K562 (cell line): Measurements from ENCODE around the gene ING5. TPM values are rescaled to one million over a fixed set of nuclear protein-coding genes. Genes with fewer than 3 reads are reported as not detected.
A peak's percentile ranks its signal among the peaks of the same experiment; 100 is the strongest.

Source experiments
- ATF7 ChIP-seq: fragments of 450-650 bp; IDR thresholded peaks from 2 replicates; pipeline ENCODE4 v1.7.1; 2014; ENCODE audit warnings: mild to moderate bottlenecking, moderate library complexity
- BCL6 ChIP-seq: fragments of 250-450 bp; sonication (Bioruptor Pico); IDR thresholded peaks from 2 replicates; pipeline ENCODE4 v1.4.0; 2020
- CTCF ChIP-seq, 3 experiments: IDR thresholded peaks in 2 of 3; conservative IDR thresholded peaks in 1 of 3; 2 replicates each; pipeline ENCODE4 v1.5.1; 2011 to 2012; ENCODE audit warnings: low read length in 3 of 3, mild to moderate bottlenecking in 3 of 3, control low read depth in 2 of 3, improper control_type of control experiment in 1 of 3, inconsistent platforms in 1 of 3, low read depth in 1 of 3, mixed read lengths in 1 of 3, moderate library complexity in 1 of 3; ENCODE audit not compliant: insufficient read depth in 2 of 3
- FUS ChIP-seq: fragments of 200-400 bp; formaldehyde crosslinking; optimal IDR thresholded peaks from 2 replicates; pipeline ENCODE3; 2017; ENCODE audit warnings: low read depth, low read length
- POLR2G ChIP-seq: fragments of 200-400 bp; formaldehyde crosslinking; IDR thresholded peaks from 2 replicates; pipeline ENCODE4 v1.6.1; 2017; ENCODE audit warnings: low read depth, mild to moderate bottlenecking, antibody characterized with exemption, low read length, moderate library complexity
- polyA plus RNA-seq, 8 experiments: library from polyadenylated mRNA; depleted of rRNA in 4 of 8; stranded (reverse) in 5 of 8; unstranded in 3 of 8; fragments of >200 nt; fragmentation: Nextera tagmentation in 2 of 8; fragmentation: Illumina TruSeq in 1 of 8; extraction: Ambion mirVana in 2 of 8; extraction: Trizol in 1 of 8; gene quantifications; 2 replicates each; pipeline versions ENCODE4 v1.2.1 to v1.2.3, GENCODE V29; 2011 to 2014; ENCODE audit warnings: inconsistent platforms in 1 of 8, missing spikeins in 1 of 8
- total RNA-seq, 7 experiments: library from RNA; depleted of rRNA in 6 of 7; stranded (reverse); fragments of >200 nt in 6 of 7; fragmentation: Illumina TruSeq in 2 of 7; extraction: Trizol in 2 of 7; gene quantifications; 2 replicates each; pipeline versions ENCODE4 v1.2.1 to v1.2.3, GENCODE V29; 2011 to 2021; ENCODE audit warnings: low replicate concordance in 1 of 7
- TF ChIP-seq, protein P1 (sequence below): sonication (generic); formaldehyde crosslinking; IDR thresholded peaks from 2 replicates; pipeline ENCODE4 v1.8.1; 2023; ENCODE audit warnings: mild to moderate bottlenecking, missing genetic modification reagents

Gene ING5
- total and polyA plus RNA-seq, 9 of the 15 experiments (the other 6 are each of a cell fraction or from before 2014, with no cell fraction given), result 10.4 to 53.3 (median 27.9) TPM

GRCh38 chr2:241724259-241724974 lies 22.6 kb downstream of the ING5 start (continued):
- TF ChIP-seq POLR2G, result 0 out of 2 replicates have a peak, but pooled peaks have one; percentile 34
- no peak for TF ChIP-seq BCL6 (CRISPR knock-in tag)
- TF ChIP-seq ATF7, result no peak
- no peak for TF ChIP-seq FUS
- peak; percentile 16 to 32 (median 31); a peak in 1 of 6 replicates for TF ChIP-seq CTCF (IDR thresholded peaks at IDR 0.05 in 2 of 3, conservative IDR thresholded peaks at IDR 0.05 in 1 of 3; ENCODE audit: insufficient read depth in 2 of 3, low read depth in 1 of 3, low read length in 3 of 3)
- TF ChIP-seq, protein P1, sequence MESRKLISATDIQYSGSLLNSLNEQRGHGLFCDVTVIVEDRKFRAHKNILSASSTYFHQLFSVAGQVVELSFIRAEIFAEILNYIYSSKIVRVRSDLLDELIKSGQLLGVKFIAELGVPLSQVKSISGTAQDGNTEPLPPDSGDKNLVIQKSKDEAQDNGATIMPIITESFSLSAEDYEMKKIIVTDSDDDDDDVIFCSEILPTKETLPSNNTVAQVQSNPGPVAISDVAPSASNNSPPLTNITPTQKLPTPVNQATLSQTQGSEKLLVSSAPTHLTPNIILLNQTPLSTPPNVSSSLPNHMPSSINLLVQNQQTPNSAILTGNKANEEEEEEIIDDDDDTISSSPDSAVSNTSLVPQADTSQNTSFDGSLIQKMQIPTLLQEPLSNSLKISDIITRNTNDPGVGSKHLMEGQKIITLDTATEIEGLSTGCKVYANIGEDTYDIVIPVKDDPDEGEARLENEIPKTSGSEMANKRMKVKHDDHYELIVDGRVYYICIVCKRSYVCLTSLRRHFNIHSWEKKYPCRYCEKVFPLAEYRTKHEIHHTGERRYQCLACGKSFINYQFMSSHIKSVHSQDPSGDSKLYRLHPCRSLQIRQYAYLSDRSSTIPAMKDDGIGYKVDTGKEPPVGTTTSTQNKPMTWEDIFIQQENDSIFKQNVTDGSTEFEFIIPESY (CRISPR knock-in tag), result peak; percentile 41; the same call in 1 of the 2 replicates
